Prostate gland (tissue), 2 donors: ENCODE measurements around the gene APH1A. TPM values are rescaled to one million over a fixed set of nuclear protein-coding genes. Genes with fewer than 3 reads are reported as not detected.

Experiments used
- DNase-seq: peaks from one replicate; pipeline ENCODE4 v3.0.0-alpha.2; 2019; ENCODE audit warnings: low spot score
- H3K27ac ChIP-seq, 2 donors: fragments of 200-600 bp; sonication (generic); 2 replicates each; pipeline ENCODE4 v1.5.1; 2017 to 2019
- H3K27me3 ChIP-seq: fragments of 200-600 bp; sonication (generic); replicated peaks from 2 replicates; pipeline ENCODE4 v1.5.1; 2019; ENCODE audit not compliant: insufficient read depth
- H3K36me3 ChIP-seq, 2 donors: fragments of 200-600 bp; sonication (generic); 1 replicate in 1 of 2; 2 replicates in 1 of 2; pipeline versions ENCODE4 v1.5.1 to v1.8.1; 2017 to 2019
- H3K4me1 ChIP-seq: fragments of 200-600 bp; sonication (generic); replicated peaks from 2 replicates; pipeline ENCODE4 v1.5.1; 2019
- H3K4me3 ChIP-seq, 2 donors: fragments of 200-600 bp; sonication (generic); 2 replicates each; pipeline ENCODE4 v1.5.1; 2017 to 2019
- H3K9me3 ChIP-seq: fragments of 200-600 bp; sonication (generic); 2 replicates; pipeline ENCODE4 v1.5.1; 2017
- CTCF ChIP-seq, 4 experiments: fragments of 200-600 bp in 2 of 4; fragments of 450-650 bp in 2 of 4; sonication (generic) in 2 of 4; IDR thresholded peaks; 1 replicate in 3 of 4; 2 replicates in 1 of 4; pipeline ENCODE4 v1.5.1; 2016 to 2019; ENCODE audit warnings: antibody characterized with exemption in 4 of 4, mild to moderate bottlenecking in 2 of 4, moderate library complexity in 2 of 4
- POLR2A ChIP-seq: fragments of 450-650 bp; IDR thresholded peaks from one replicate; pipeline ENCODE4 v1.6.1; 2016; ENCODE audit warnings: antibody characterized with exemption, mild to moderate bottlenecking
- POLR2AphosphoS5 ChIP-seq: sonication (generic); formaldehyde crosslinking; IDR thresholded peaks from one replicate; pipeline ENCODE4 v1.6.1; 2017; ENCODE audit warnings: antibody characterized with exemption
- WGBS: methylation state at CpG from one replicate; pipeline ENCODE4 v1.1.5; 2018; 5-methylcytosine and 5-hydroxymethylcytosine counted together
- intact Hi-C: fragments of 100-400 bp; cut with DNase I; formaldehyde crosslinking; loops from one replicate; pipeline ENCODE4 v1.14.2; 2022
- total RNA-seq, 2 donors: library from RNA; depleted of rRNA; stranded (reverse); fragments of >200 nt; gene quantifications; one replicate each; pipeline ENCODE4 v1.1.0, GENCODE V29; 2016

APH1A gene
- total RNA-seq, 2 donors from 2014 or later = 122 to 130 TPM

GRCh38 chr1:150302338-150302737 lies 33.5 kb upstream of the APH1A start:
- no peaks in the 10 kb centered on the region for H3K27me3 ChIP-seq
- DNase-seq = no peak
- no peak overlapping the region for H3K27ac ChIP-seq
- no peak overlapping the region for H3K4me3 ChIP-seq
- H3K9me3 ChIP-seq = no peaks in the 10 kb centered on the region
- intact Hi-C loops = no loop called here
- WGBS = 73% methylated on average over 6 of the region's 6 CpGs
- no peaks in the 10 kb centered on the region for H3K4me1 ChIP-seq
- TF ChIP-seq POLR2AphosphoS5 = no peak
- no peak for TF ChIP-seq POLR2A
- no peak for TF ChIP-seq CTCF (IDR thresholded peaks at IDR 0.05)
- H3K36me3 ChIP-seq = no peaks in the 10 kb centered on the region

- H3K4me3 ChIP-seq = no peak overlapping the region
- H3K9me3 ChIP-seq = no peaks in the 10 kb centered on the region
- no peak overlapping the region for H3K27ac ChIP-seq
- H3K36me3 ChIP-seq = no peaks in the 10 kb centered on the region
- no peaks in the 10 kb centered on the region for H3K4me1 ChIP-seq
- no peak for TF ChIP-seq POLR2A
- TF ChIP-seq POLR2AphosphoS5 = no peak
- no peak for TF ChIP-seq CTCF (IDR thresholded peaks at IDR 0.05)
- no peaks in the 10 kb centered on the region for H3K27me3 ChIP-seq
- intact Hi-C loops = no loop called here
- WGBS = 95% methylated on average over 3 of the region's 3 CpGs
- DNase-seq = no peak
These were observed 30.9 kb upstream of the APH1A start for GRCh38 chr1:150299716-150300115.

- no peak overlapping the region for H3K4me3 ChIP-seq
- TF ChIP-seq POLR2A (no peak), CTCF (IDR thresholded peaks at IDR 0.05) (no peak), POLR2AphosphoS5 (no peak)
- no peaks in the 10 kb centered on the region for H3K27me3 ChIP-seq
- H3K36me3 ChIP-seq = no peaks in the 10 kb centered on the region
- DNase-seq = no peak
- WGBS = 95% methylated on average over 2 of the region's 2 CpGs
- H3K4me1 ChIP-seq = no peaks in the 10 kb centered on the region
- H3K9me3 ChIP-seq = no peaks in the 10 kb centered on the region
- H3K27ac ChIP-seq = no peak overlapping the region
- intact Hi-C loops = no loop called here
These were observed 26.7 kb upstream of the APH1A start for GRCh38 chr1:150295476-150295875.

GRCh38 chr1:150293433-150294253 lies 24.8 kb upstream of the APH1A start, which contains the start of gene MRPS21:
Gene MRPS21, plus strand, starts transcription at chr1:150293861. Its CDS starts 506 bp downstream, at chr1:150294367.
- DNase-seq = peak; percentile 80

More at GRCh38 chr1:150293433-150294253, 24.8 kb upstream of the APH1A start, which contains the start of gene MRPS21:
- Histone ChIP-seq H3K27ac (peak within 1 kb of the TSS; percentile 55 to 77), H3K4me1 (no peaks in the 10 kb centered on the region), H3K36me3 (no peaks in the 10 kb centered on the region), H3K27me3 (no peaks in the 10 kb centered on the region), H3K4me3 (peak within 1 kb of the TSS; percentile 51 to 60), H3K9me3 (no peaks in the 10 kb centered on the region)
- intact Hi-C loops = no loop called here
- 6% methylated on average over 43 of the region's 43 CpGs for WGBS
- TF ChIP-seq POLR2A = peak; percentile 46
- peak in 1 of 4 experiments; percentile 20 for TF ChIP-seq CTCF (IDR thresholded peaks at IDR 0.05)
- peak; percentile 90 for TF ChIP-seq POLR2AphosphoS5
